Measurements from ENCODE around the gene LRATD1.

DNA sequence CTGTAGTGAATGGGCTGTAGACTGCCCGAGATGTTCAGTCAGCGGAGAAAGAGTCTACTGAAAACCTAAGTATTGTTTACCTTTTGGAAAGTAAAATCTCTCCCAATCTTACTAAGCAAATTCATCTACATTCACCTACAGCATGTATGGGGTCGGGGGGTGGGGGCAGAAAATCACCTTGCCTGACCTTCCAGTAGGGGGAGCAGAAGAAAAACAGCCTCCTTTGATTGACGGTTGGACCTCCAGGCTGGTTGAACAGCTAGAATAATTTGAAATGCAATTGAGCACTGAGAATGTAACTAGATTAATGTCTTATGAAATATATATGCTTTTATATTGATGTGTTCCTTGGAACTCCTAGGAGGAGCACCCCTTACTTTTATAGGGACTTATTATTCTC lies 10.0 kb downstream of the LRATD1 start:
- TF ChIP-seq, protein P1, sequence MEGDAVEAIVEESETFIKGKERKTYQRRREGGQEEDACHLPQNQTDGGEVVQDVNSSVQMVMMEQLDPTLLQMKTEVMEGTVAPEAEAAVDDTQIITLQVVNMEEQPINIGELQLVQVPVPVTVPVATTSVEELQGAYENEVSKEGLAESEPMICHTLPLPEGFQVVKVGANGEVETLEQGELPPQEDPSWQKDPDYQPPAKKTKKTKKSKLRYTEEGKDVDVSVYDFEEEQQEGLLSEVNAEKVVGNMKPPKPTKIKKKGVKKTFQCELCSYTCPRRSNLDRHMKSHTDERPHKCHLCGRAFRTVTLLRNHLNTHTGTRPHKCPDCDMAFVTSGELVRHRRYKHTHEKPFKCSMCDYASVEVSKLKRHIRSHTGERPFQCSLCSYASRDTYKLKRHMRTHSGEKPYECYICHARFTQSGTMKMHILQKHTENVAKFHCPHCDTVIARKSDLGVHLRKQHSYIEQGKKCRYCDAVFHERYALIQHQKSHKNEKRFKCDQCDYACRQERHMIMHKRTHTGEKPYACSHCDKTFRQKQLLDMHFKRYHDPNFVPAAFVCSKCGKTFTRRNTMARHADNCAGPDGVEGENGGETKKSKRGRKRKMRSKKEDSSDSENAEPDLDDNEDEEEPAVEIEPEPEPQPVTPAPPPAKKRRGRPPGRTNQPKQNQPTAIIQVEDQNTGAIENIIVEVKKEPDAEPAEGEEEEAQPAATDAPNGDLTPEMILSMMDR (IDR thresholded peaks at IDR 0.05), result peak in 1 of 7 experiments; percentile 8
- TF ChIP-seq POLR2A (IDR thresholded peaks at IDR 0.05), result no peak

Measured in body of pancreas (tissue), 4 donors.